Activated CD8-positive, alpha-beta memory T cell treated with anti-CD3 and anti-CD28 coated beads, Interleukin-2, amount 50 U/mL, for 48 hours (primary cell): ENCODE results near the gene DUOX2.
"Not testable (repeated sequence)": the region's sequence is repeated elsewhere in the genome, so short reads cannot be mapped to it uniquely, and the experiment has no call there.

ENCODE experiments used
- DNase-seq: peaks from one replicate; pipeline ENCODE4 v3.0.0-alpha.2; 2020

DUOX2 gene

GRCh38 chr15:45118131-45118588 lies 4.2 kb upstream of the DUOX2 start:
- DNase-seq = peak; percentile 87

GRCh38 chr15:45117308-45118130 lies 3.5 kb upstream of the DUOX2 start:
- no peak for DNase-seq

- no peak for DNase-seq
These were observed 2.7 kb upstream of the DUOX2 start for GRCh38 chr15:45116482-45117307.

- no peak for DNase-seq
These were observed 2.1 kb upstream of the DUOX2 start for GRCh38 chr15:45116006-45116481.

- no peak for DNase-seq
These were observed 1.4 kb upstream of the DUOX2 start for GRCh38 chr15:45115312-45115820.

- DNase-seq = no peak
These were observed 746 bp upstream of the DUOX2 start for GRCh38 chr15:45114751-45115085.

- no peak for DNase-seq
These were observed 487 bp downstream of the DUOX2 start for GRCh38 chr15:45113380-45113990.

- DNase-seq = no peak
These were observed 1.2 kb downstream of the DUOX2 start for GRCh38 chr15:45112591-45113379.

GRCh38 chr15:45112143-45112590 lies 1.8 kb downstream of the DUOX2 start:
- DNase-seq = no peak

- DNase-seq = no peak
These were observed 2.4 kb downstream of the DUOX2 start for GRCh38 chr15:45111390-45112142.

- no peak for DNase-seq
These were observed 3.6 kb downstream of the DUOX2 start for GRCh38 chr15:45110256-45110820.

- DNase-seq = no peak
These were observed 5.9 kb downstream of the DUOX2 start for GRCh38 chr15:45107941-45108630.

- DNase-seq = no peak
These were observed 7.8 kb downstream of the DUOX2 start for GRCh38 chr15:45106002-45106790.

- no peak for DNase-seq
These were observed 8.4 kb downstream of the DUOX2 start for GRCh38 chr15:45105586-45105985.

- not testable (repeated sequence) for DNase-seq
These were observed 9.8 kb downstream of the DUOX2 start for GRCh38 chr15:45104170-45104569.

GRCh38 chr15:45102226-45102625 lies 11.7 kb downstream of the DUOX2 start:
- no peak for DNase-seq

GRCh38 chr15:45101749-45102148 lies 12.2 kb downstream of the DUOX2 start:
- no peak for DNase-seq

GRCh38 chr15:45100884-45101625 lies 12.9 kb downstream of the DUOX2 start:
- DNase-seq = no peak
